ENCODE results near the gene HIGD2A. TPM values are rescaled to one million over a fixed set of nuclear protein-coding genes. Genes with fewer than 3 reads are reported as not detected.

HIGD2A gene
- total and polyA plus RNA-seq, 2 experiments from 2014 or later = 67.7 to 194 TPM

- no peak overlapping the region for H3K27ac Mint-ChIP-seq
- no peak overlapping the region for H3K4me3 ChIP-seq
- H3K9me2 ChIP-seq (ENCODE audit: insufficient read depth) = no peaks in the 10 kb centered on the region
- no peaks in the 10 kb centered on the region for H3F3A ChIP-seq (replicated peaks; ENCODE audit: low read depth)
- H2AFZ ChIP-seq = no peak overlapping the region
- peaks cover 28% of the 10 kb centered on the region for H3K36me3 ChIP-seq (ENCODE audit: insufficient read depth)
- DNase-seq (ENCODE audit: low spot score) = no peak
- H4K20me1 ChIP-seq (replicated peaks; ENCODE audit: insufficient read depth) = peaks cover 8% of the 10 kb centered on the region; the same call in 1 of the 2 replicates
- no peaks in the 10 kb centered on the region for H3K4me1 Mint-ChIP-seq
- H3K79me2 ChIP-seq (replicated peaks; ENCODE audit: insufficient read depth) = peaks cover 37% of the 10 kb centered on the region
- no peak overlapping the region for H3K4me2 ChIP-seq
- H3K27me3 ChIP-seq (ENCODE audit: insufficient read depth) = no peaks in the 10 kb centered on the region
- no peaks in the 10 kb centered on the region for H3K9me3 Mint-ChIP-seq
- TF ChIP-seq STAT1 (IDR thresholded peaks at IDR 0.05; ENCODE audit: unreplicated experiment) (no peak), ZNF462 (CRISPR knock-in tag; IDR thresholded peaks at IDR 0.05) (no peak), ZNF114 (CRISPR knock-in tag; IDR thresholded peaks at IDR 0.05) (no peak), NANOG (IDR thresholded peaks at IDR 0.05; ENCODE audit: borderline replicate concordance) (no peak), POLR2AphosphoS5 (IDR thresholded peaks at IDR 0.05; ENCODE audit: low read depth) (no peak), JUNB (IDR thresholded peaks at IDR 0.05; ENCODE audit: unreplicated experiment) (no peak), EZH2 (IDR thresholded peaks at IDR 0.05; ENCODE audit: low read depth, unreplicated experiment) (no peak), CTCF (conservative IDR thresholded peaks at IDR 0.05; ENCODE audit: low read depth in 2 of 2) (no peak), REST (IDR thresholded peaks at IDR 0.05; ENCODE audit: unreplicated experiment) (no peak), ETS1 (IDR thresholded peaks at IDR 0.05) (no peak), CREB1 (CRISPR knock-in tag; IDR thresholded peaks at IDR 0.05; ENCODE audit: low read depth) (no peak), ZNF331 (CRISPR knock-in tag; IDR thresholded peaks at IDR 0.05; ENCODE audit: low read depth) (no peak), EZH2phosphoT487 (IDR thresholded peaks at IDR 0.05; ENCODE audit: unreplicated experiment) (no peak)
- no peaks in the 10 kb centered on the region for H3K4me1 ChIP-seq (ENCODE audit: insufficient read depth)
- H3K27me3 Mint-ChIP-seq (ENCODE audit: insufficient read depth, low read depth, poor library complexity) = no peaks in the 10 kb centered on the region
- H3K27ac ChIP-seq (ENCODE audit: low read depth) = no peak overlapping the region
- H3K4me3 Mint-ChIP-seq = no peak overlapping the region
- no peak for ATAC-seq
- H3K36me3 Mint-ChIP-seq (ENCODE audit: low read depth) = peaks cover 93% of the 10 kb centered on the region
These were observed 38.1 kb upstream of the HIGD2A start for GRCh38 chr5:176350416-176350815.

Data from GM23338 (cell line).